SK-N-SH treated with all-trans-retinoic acid at 6 μM for 48 hours (cell line): ENCODE results near the gene ZNF410.

Source experiments
- ESRRG ChIP-seq: fragments of 250-450 bp; sonication (Bioruptor Pico); IDR thresholded peaks from 2 replicates; pipeline ENCODE4 v1.6.1; 2021; ENCODE audit warnings: mild to moderate bottlenecking
- PPARA ChIP-seq: fragments of 250-450 bp; sonication (Bioruptor Pico); IDR thresholded peaks from 2 replicates; pipeline ENCODE4 v1.5.0; 2020; ENCODE audit warnings: mild to moderate bottlenecking, borderline replicate concordance
- TSHZ2 ChIP-seq: fragments of 250-450 bp; sonication (Bioruptor Pico); IDR thresholded peaks from 2 replicates; pipeline ENCODE4 v1.5.0; 2020; ENCODE audit warnings: mild to moderate bottlenecking, moderate library complexity
- ZFP3 ChIP-seq: fragments of 250-450 bp; sonication (Bioruptor Pico); IDR thresholded peaks from 2 replicates; pipeline ENCODE4 v1.5.0; 2020; ENCODE audit warnings: mild to moderate bottlenecking, moderate library complexity

GRCh38 chr14:73909681-73910080 is 23.0 kb downstream of the ZNF410 start:
- TF ChIP-seq PPARA (CRISPR knock-in tag), result no peak
- TF ChIP-seq ZFP3 (CRISPR knock-in tag), result no peak
- TF ChIP-seq TSHZ2 (CRISPR knock-in tag), result no peak
- TF ChIP-seq ESRRG (CRISPR knock-in tag), result no peak
